Measurements from ENCODE around the gene ZNF343.

DNA sequence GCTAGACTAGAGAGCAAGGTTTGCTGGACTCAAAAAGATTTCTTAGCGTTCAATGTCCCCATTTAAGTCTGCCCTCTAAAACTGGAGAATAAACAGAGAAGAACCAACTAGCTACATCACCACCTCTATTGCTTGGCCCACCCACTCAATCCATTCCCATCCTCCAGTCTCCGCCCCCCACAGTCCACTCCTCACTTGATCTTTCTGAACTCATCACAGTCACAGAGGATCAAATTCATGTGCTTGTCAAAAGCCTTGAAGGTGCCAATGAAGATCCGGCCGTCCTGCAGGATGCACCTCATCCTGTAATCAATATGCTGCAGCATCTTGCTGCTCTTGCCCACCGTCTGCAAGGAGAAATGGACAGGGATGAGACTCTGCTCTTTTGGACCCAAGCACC, 41.3 kb downstream of the ZNF343 start:
- TF ChIP-seq, protein P1, sequence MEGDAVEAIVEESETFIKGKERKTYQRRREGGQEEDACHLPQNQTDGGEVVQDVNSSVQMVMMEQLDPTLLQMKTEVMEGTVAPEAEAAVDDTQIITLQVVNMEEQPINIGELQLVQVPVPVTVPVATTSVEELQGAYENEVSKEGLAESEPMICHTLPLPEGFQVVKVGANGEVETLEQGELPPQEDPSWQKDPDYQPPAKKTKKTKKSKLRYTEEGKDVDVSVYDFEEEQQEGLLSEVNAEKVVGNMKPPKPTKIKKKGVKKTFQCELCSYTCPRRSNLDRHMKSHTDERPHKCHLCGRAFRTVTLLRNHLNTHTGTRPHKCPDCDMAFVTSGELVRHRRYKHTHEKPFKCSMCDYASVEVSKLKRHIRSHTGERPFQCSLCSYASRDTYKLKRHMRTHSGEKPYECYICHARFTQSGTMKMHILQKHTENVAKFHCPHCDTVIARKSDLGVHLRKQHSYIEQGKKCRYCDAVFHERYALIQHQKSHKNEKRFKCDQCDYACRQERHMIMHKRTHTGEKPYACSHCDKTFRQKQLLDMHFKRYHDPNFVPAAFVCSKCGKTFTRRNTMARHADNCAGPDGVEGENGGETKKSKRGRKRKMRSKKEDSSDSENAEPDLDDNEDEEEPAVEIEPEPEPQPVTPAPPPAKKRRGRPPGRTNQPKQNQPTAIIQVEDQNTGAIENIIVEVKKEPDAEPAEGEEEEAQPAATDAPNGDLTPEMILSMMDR (IDR thresholded peaks at IDR 0.05) = no peak
- TF ChIP-seq EZH2 (IDR thresholded peaks at IDR 0.05; ENCODE audit: borderline replicate concordance, insufficient read depth, low read depth, low read length, poor library complexity, severe bottlenecking) = no peak
